ENCODE measurements around the gene LRRC8E. TPM values are rescaled to one million over a fixed set of nuclear protein-coding genes. Genes with fewer than 3 reads are reported as not detected.

LRRC8E gene
- total and polyA plus RNA-seq, 2 of the 8 experiments (the other 6 are each of a cell fraction or from before 2014, with no cell fraction given), result 2.7 to 2.9 TPM

DNA sequence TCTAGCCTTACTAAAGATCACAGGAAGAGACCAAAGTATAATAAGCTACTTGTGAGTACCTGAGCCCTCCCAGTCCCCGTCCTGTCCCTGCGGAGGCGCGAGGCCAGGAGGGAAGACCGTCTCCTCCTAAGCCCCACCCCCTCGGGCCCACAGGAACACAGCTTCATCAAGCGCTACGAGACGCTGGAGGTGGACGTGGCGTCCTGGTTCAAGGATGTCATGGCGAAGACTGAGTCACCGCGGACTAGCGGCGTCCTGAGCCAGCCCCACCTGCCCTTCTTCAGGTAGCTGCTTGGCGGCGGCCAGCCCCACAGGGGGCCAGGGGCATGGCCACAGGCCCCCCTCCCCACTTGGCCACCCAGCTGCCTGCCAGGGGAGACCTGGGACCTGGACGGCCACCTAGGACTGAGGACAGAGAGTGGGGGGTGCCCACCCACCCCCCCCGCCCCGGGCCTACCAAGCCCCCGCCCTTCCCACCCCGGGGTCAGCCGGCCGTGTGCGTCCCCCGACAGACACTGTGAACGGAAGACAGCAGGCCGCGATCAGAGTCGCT lies 23.9 kb downstream of the LRRC8E start (continued):
- TF ChIP-seq SIN3A (conservative IDR thresholded peaks at IDR 0.05 in 1 of 2, IDR thresholded peaks at IDR 0.05 in 1 of 2; ENCODE audit: low read depth in 1 of 2, low read length in 2 of 2) (no peak), SRF (IDR thresholded peaks at IDR 0.05; ENCODE audit: low read depth, low read length) (no peak), BACH1 (IDR thresholded peaks at IDR 0.05; ENCODE audit: low read length) (no peak), YY1 (IDR thresholded peaks at IDR 0.05; ENCODE audit: low read depth, low read length) (no peak)

Data from H1 (cell line).